ENCODE data around the gene ZNF429.
"Not testable (repeated sequence)": the region's sequence is repeated elsewhere in the genome, so short reads cannot be mapped to it uniquely, and the experiment has no call there.

Gene ZNF429

DNA sequence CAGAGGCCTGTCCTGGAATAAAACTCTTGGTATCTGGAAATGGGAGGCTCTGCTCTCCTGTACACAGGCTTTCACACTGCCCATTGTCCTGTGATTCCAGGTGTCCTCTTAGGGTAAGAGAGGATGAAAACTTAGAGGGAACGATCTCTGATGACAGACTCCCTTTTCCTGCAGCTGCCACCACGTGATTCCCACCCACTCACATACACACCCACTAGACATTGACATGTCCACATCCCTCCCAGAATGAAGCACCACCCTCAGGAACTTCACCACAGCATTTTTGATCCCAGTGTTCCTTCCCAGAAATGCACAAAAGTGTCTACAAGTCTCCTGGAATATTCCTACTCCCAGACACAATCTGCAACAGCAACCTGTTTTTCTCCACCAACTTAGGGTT is 8.2 kb downstream of the ZNF429 start:
- H3K4me3 ChIP-seq (ENCODE audit: low read depth, low read length), result no peak overlapping the region
- TF ChIP-seq, protein P1, sequence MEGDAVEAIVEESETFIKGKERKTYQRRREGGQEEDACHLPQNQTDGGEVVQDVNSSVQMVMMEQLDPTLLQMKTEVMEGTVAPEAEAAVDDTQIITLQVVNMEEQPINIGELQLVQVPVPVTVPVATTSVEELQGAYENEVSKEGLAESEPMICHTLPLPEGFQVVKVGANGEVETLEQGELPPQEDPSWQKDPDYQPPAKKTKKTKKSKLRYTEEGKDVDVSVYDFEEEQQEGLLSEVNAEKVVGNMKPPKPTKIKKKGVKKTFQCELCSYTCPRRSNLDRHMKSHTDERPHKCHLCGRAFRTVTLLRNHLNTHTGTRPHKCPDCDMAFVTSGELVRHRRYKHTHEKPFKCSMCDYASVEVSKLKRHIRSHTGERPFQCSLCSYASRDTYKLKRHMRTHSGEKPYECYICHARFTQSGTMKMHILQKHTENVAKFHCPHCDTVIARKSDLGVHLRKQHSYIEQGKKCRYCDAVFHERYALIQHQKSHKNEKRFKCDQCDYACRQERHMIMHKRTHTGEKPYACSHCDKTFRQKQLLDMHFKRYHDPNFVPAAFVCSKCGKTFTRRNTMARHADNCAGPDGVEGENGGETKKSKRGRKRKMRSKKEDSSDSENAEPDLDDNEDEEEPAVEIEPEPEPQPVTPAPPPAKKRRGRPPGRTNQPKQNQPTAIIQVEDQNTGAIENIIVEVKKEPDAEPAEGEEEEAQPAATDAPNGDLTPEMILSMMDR (IDR thresholded peaks at IDR 0.05; ENCODE audit: borderline replicate concordance, insufficient read depth, low read depth, low read length), result no peak

DNA sequence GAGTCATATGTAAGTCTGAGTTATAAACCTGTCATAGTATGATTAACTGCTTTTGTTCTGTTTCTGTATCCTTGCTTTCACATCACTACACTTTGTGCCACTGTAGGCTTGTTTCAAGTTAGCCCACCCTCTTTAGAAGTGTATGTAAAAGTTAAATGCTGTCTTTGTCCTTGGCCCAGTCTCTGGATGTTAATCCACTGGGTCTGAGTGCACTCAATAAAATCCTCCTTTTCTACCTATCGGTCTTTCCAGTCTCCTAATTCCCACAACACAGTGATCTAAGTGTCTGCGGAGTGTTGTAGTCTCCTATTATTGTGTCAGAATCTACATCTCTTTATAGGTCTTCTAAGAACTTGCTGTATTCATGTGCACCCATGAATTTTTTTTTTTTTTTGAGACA is 14.1 kb downstream of the ZNF429 start:
- no peak overlapping the region for H3K4me3 ChIP-seq (ENCODE audit: low read depth, low read length)
- TF ChIP-seq, protein P1 (IDR thresholded peaks at IDR 0.05; ENCODE audit: borderline replicate concordance, insufficient read depth, low read depth, low read length), result no peak

DNA sequence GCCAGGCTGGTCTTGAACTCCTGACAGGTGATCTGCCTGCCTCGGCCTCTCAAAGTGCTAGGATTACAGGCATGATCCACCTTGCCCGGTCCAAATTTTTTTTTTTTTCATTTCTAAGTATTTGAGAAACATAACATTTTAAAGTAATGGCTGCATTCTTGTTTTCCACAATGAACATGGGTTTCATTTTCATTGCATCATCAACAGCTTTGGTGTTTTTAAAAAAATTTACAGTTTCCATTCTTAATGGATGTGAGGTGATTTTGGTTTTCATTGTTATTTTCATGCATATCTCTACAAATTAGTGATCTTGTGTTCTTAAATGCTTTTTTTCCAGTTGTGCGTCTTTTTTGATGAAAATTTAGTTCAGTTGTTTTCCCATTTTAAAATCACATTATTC is 27.5 kb downstream of the ZNF429 start:
- TF ChIP-seq, protein P1 (IDR thresholded peaks at IDR 0.05; ENCODE audit: borderline replicate concordance, insufficient read depth, low read depth, low read length), result no peak

DNA sequence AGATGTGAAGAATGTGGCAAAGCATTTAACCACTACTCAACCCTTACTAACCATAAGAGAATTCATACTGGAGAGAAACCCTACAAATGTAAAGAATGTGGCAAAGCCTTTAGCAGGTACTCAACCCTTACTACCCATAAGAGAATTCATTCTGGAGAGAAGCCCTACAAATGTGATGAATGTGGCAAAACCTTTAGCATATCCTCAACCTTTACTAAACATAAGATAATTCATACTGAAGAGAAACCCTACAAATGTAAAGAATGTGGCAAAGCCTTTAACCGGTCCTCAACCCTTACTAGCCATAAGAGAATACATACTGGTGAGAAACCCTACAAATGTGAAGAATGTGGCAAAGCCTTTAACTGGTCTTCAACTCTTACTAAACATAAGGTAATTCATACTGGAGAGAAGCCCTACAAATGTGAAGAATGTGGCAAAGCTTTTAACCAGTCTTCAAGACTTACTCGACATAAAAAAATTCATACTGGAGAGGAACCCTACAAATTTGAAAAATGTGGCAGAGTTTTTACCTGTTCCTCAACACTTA is 31.4 kb downstream of the ZNF429 start:
- H3K4me3 ChIP-seq (ENCODE audit: low read depth, low read length), result not testable (repeated sequence)

More for the DNA sequence above, 27.5 kb downstream of the ZNF429 start:
- H3K4me3 ChIP-seq (ENCODE audit: low read depth, low read length), result no peak overlapping the region

DNA sequence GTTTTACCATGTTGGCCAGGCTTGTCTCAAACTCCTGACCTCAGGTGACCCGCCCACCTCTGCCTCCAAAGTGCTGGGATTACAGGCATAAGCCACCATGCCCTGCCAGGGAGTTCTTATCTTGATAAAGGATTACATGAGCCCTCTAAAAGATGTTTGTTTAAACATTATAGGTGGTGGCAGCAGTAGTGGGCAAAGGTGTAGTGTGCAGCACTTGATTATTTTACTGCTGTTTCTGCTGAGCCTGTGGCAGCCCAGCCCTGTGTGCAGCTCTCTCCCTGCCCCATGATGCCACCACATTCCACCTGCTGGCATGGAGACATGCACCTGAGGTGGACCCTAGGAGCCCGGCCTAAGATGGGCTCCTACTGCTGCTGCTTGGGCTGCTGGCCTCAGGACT is 54.0 kb downstream of the ZNF429 start:
- TF ChIP-seq, protein P1 (IDR thresholded peaks at IDR 0.05; ENCODE audit: borderline replicate concordance, insufficient read depth, low read depth, low read length), result no peak
- H3K4me3 ChIP-seq (ENCODE audit: low read depth, low read length), result no peak overlapping the region

DNA sequence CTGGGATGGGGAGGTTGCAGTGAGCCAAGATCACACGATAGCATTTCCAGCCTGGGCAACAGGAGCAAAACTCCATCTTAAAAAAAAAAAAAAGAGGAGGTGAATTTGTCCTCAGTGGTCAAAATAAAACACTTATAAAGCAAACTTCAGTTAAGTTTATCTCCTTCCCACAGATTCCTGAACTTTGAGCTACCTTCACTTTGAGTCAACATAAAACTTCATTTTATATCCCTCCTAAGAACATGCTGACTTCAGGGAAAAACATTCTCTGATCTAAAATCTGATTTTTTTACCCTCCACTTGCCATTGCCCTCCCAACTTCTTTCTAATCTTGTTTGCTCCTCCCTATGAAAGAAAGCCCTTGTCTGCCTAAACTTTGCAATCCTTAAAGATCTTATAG is 59.0 kb downstream of the ZNF429 start:
- TF ChIP-seq, protein P1 (IDR thresholded peaks at IDR 0.05; ENCODE audit: borderline replicate concordance, insufficient read depth, low read depth, low read length), result no peak
- no peak overlapping the region for H3K4me3 ChIP-seq (ENCODE audit: low read depth, low read length)

DNA sequence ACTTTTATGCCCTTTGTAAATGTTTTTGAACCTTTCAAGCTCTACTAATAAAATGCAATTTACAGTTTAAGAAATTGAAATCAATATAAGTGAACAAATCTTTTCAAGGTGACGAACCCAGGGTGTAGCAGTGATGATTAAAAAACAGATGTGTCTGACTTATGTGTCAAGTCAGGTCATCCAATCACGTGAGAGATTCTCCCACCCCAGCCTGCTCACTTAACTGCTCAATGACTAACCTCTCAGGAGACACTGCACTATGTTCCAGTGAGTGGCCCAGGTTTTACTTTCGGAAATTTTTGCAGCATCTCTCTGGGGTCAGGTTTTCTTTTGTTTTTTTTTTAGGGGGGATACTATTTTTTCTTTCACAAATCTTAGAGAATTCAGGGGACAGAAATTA is 60.7 kb downstream of the ZNF429 start:
- H3K4me3 ChIP-seq (ENCODE audit: low read depth, low read length), result no peak overlapping the region
- TF ChIP-seq, protein P1 (IDR thresholded peaks at IDR 0.05; ENCODE audit: borderline replicate concordance, insufficient read depth, low read depth, low read length), result no peak

DNA sequence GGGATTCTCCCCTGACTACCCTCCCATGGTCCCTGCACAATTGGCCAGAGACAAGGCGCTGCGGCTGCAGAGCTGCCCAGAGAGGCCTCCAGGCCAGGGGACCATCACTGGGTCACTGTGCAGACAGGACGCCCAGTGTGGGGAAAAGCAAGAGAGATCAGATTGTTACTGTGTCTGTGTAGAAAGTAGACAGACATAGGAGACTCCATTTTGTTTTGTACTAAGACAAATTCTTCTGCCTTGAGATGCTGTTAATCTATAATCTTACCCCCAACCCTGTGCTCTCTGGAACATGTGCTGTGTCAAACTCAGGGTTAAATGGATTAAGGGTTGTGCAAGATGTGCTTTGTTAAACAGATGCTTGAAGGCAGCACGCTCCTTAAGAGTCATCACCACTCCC is 62.4 kb downstream of the ZNF429 start:
- not testable (repeated sequence) for H3K4me3 ChIP-seq (ENCODE audit: low read depth, low read length)
